ENCODE measurements around the gene ASTN1.

The ASTN1 gene

GRCh38 chr1:176893625-176894352 is 270.7 kb downstream of the ASTN1 start:
- no peak overlapping the region for H3K27ac ChIP-seq (ENCODE audit: low read depth, low read length)
- H3K4me1 ChIP-seq (ENCODE audit: control insufficient read depth in 5 of 5, insufficient read depth in 5 of 5, low read length in 5 of 5) = peaks cover 0 to 17% (median 16%) of the 10 kb centered on the region in 5 donors

GRCh38 chr1:176888471-176889032 is 276.0 kb downstream of the ASTN1 start:
- H3K4me1 ChIP-seq (ENCODE audit: control insufficient read depth in 5 of 5, insufficient read depth in 5 of 5, low read length in 5 of 5) = peaks cover 0 to 18% (median 14%) of the 10 kb centered on the region in 5 donors
- no peak overlapping the region for H3K9ac ChIP-seq (ENCODE audit: low read length in 5 of 5)
- no peaks in the 10 kb centered on the region for H3K36me3 ChIP-seq (ENCODE audit: control insufficient read depth in 5 of 5, insufficient read depth in 5 of 5, low read length in 5 of 5)
- no peak overlapping the region for H3K4me3 ChIP-seq (ENCODE audit: low read depth in 1 of 5, low read length in 5 of 5)
- H3K9me3 ChIP-seq (ENCODE audit: control insufficient read depth in 5 of 5, low read length in 5 of 5) = no peaks in the 10 kb centered on the region
- H3K27me3 ChIP-seq (ENCODE audit: control insufficient read depth in 5 of 5, insufficient read depth in 4 of 5, low read length in 5 of 5) = no peaks in the 10 kb centered on the region
- no peak overlapping the region for H3K27ac ChIP-seq (ENCODE audit: low read depth, low read length)

More at GRCh38 chr1:176893625-176894352, 270.7 kb downstream of the ASTN1 start:
- no peaks in the 10 kb centered on the region for H3K9me3 ChIP-seq (ENCODE audit: control insufficient read depth in 5 of 5, low read length in 5 of 5)
- H3K4me3 ChIP-seq (ENCODE audit: low read depth in 1 of 5, low read length in 5 of 5) = no peak overlapping the region
- H3K9ac ChIP-seq (ENCODE audit: low read length in 5 of 5) = no peak overlapping the region
- no peaks in the 10 kb centered on the region for H3K27me3 ChIP-seq (ENCODE audit: control insufficient read depth in 5 of 5, insufficient read depth in 4 of 5, low read length in 5 of 5)
- H3K36me3 ChIP-seq (ENCODE audit: control insufficient read depth in 5 of 5, insufficient read depth in 5 of 5, low read length in 5 of 5) = no peaks in the 10 kb centered on the region

- no peaks in the 10 kb centered on the region for H3K27me3 ChIP-seq (ENCODE audit: control insufficient read depth in 5 of 5, insufficient read depth in 4 of 5, low read length in 5 of 5)
- H3K9ac ChIP-seq (ENCODE audit: low read length in 5 of 5) = no peak overlapping the region
- H3K4me3 ChIP-seq (ENCODE audit: low read depth in 1 of 5, low read length in 5 of 5) = no peak overlapping the region
- peaks cover 0 to 10% (median 9%) of the 10 kb centered on the region in 5 donors for H3K4me1 ChIP-seq (ENCODE audit: control insufficient read depth in 5 of 5, insufficient read depth in 5 of 5, low read length in 5 of 5)
- H3K27ac ChIP-seq (ENCODE audit: low read depth, low read length) = no peak overlapping the region
- no peaks in the 10 kb centered on the region for H3K36me3 ChIP-seq (ENCODE audit: control insufficient read depth in 5 of 5, insufficient read depth in 5 of 5, low read length in 5 of 5)
- no peaks in the 10 kb centered on the region for H3K9me3 ChIP-seq (ENCODE audit: control insufficient read depth in 5 of 5, low read length in 5 of 5)
These were observed 278.8 kb downstream of the ASTN1 start for GRCh38 chr1:176885751-176886150.

GRCh38 chr1:176885341-176885740 is 279.2 kb downstream of the ASTN1 start:
- Histone ChIP-seq H3K9ac (ENCODE audit: low read length in 5 of 5) (no peak overlapping the region), H3K27ac (ENCODE audit: low read depth, low read length) (no peak overlapping the region), H3K4me1 (ENCODE audit: control insufficient read depth in 5 of 5, insufficient read depth in 5 of 5, low read length in 5 of 5) (peaks cover 0 to 10% (median 9%) of the 10 kb centered on the region in 5 donors), H3K9me3 (ENCODE audit: control insufficient read depth in 5 of 5, low read length in 5 of 5) (no peaks in the 10 kb centered on the region), H3K36me3 (ENCODE audit: control insufficient read depth in 5 of 5, insufficient read depth in 5 of 5, low read length in 5 of 5) (no peaks in the 10 kb centered on the region), H3K27me3 (ENCODE audit: control insufficient read depth in 5 of 5, insufficient read depth in 4 of 5, low read length in 5 of 5) (no peaks in the 10 kb centered on the region), H3K4me3 (ENCODE audit: low read depth in 1 of 5, low read length in 5 of 5) (no peak overlapping the region)

GRCh38 chr1:176884911-176885310 is 279.6 kb downstream of the ASTN1 start:
- H3K9me3 ChIP-seq (ENCODE audit: control insufficient read depth in 5 of 5, low read length in 5 of 5) = no peaks in the 10 kb centered on the region
- peaks cover 0 to 10% (median 9%) of the 10 kb centered on the region in 5 donors for H3K4me1 ChIP-seq (ENCODE audit: control insufficient read depth in 5 of 5, insufficient read depth in 5 of 5, low read length in 5 of 5)
- no peak overlapping the region for H3K9ac ChIP-seq (ENCODE audit: low read length in 5 of 5)
- H3K27ac ChIP-seq (ENCODE audit: low read depth, low read length) = no peak overlapping the region
- no peak overlapping the region for H3K4me3 ChIP-seq (ENCODE audit: low read depth in 1 of 5, low read length in 5 of 5)
- H3K27me3 ChIP-seq (ENCODE audit: control insufficient read depth in 5 of 5, insufficient read depth in 4 of 5, low read length in 5 of 5) = peaks cover 0 to 2% (median 0%) of the 10 kb centered on the region in 5 donors
- no peaks in the 10 kb centered on the region for H3K36me3 ChIP-seq (ENCODE audit: control insufficient read depth in 5 of 5, insufficient read depth in 5 of 5, low read length in 5 of 5)

- H3K27me3 ChIP-seq (ENCODE audit: control insufficient read depth in 5 of 5, insufficient read depth in 4 of 5, low read length in 5 of 5) = peaks cover 0 to 2% (median 0%) of the 10 kb centered on the region in 5 donors
- H3K4me3 ChIP-seq (ENCODE audit: low read depth in 1 of 5, low read length in 5 of 5) = no peak overlapping the region
- H3K36me3 ChIP-seq (ENCODE audit: control insufficient read depth in 5 of 5, insufficient read depth in 5 of 5, low read length in 5 of 5) = no peaks in the 10 kb centered on the region
- H3K4me1 ChIP-seq (ENCODE audit: control insufficient read depth in 5 of 5, insufficient read depth in 5 of 5, low read length in 5 of 5) = peaks cover 0 to 10% (median 9%) of the 10 kb centered on the region in 5 donors
- H3K9me3 ChIP-seq (ENCODE audit: control insufficient read depth in 5 of 5, low read length in 5 of 5) = no peaks in the 10 kb centered on the region
- no peak overlapping the region for H3K9ac ChIP-seq (ENCODE audit: low read length in 5 of 5)
- H3K27ac ChIP-seq (ENCODE audit: low read depth, low read length) = no peak overlapping the region
These were observed 280.2 kb downstream of the ASTN1 start for GRCh38 chr1:176884286-176884685.

GRCh38 chr1:176880955-176881595 is 283.4 kb downstream of the ASTN1 start:
- H3K36me3 ChIP-seq (ENCODE audit: control insufficient read depth in 5 of 5, insufficient read depth in 5 of 5, low read length in 5 of 5) = no peaks in the 10 kb centered on the region
- no peak overlapping the region for H3K4me3 ChIP-seq (ENCODE audit: low read depth in 1 of 5, low read length in 5 of 5)
- H3K4me1 ChIP-seq (ENCODE audit: control insufficient read depth in 5 of 5, insufficient read depth in 5 of 5, low read length in 5 of 5) = no peaks in the 10 kb centered on the region
- no peaks in the 10 kb centered on the region for H3K9me3 ChIP-seq (ENCODE audit: control insufficient read depth in 5 of 5, low read length in 5 of 5)
- no peak overlapping the region for H3K27ac ChIP-seq (ENCODE audit: low read depth, low read length)
- H3K27me3 ChIP-seq (ENCODE audit: control insufficient read depth in 5 of 5, insufficient read depth in 4 of 5, low read length in 5 of 5) = peaks cover 0 to 2% (median 0%) of the 10 kb centered on the region in 5 donors
- H3K9ac ChIP-seq (ENCODE audit: low read length in 5 of 5) = no peak overlapping the region

DNA sequence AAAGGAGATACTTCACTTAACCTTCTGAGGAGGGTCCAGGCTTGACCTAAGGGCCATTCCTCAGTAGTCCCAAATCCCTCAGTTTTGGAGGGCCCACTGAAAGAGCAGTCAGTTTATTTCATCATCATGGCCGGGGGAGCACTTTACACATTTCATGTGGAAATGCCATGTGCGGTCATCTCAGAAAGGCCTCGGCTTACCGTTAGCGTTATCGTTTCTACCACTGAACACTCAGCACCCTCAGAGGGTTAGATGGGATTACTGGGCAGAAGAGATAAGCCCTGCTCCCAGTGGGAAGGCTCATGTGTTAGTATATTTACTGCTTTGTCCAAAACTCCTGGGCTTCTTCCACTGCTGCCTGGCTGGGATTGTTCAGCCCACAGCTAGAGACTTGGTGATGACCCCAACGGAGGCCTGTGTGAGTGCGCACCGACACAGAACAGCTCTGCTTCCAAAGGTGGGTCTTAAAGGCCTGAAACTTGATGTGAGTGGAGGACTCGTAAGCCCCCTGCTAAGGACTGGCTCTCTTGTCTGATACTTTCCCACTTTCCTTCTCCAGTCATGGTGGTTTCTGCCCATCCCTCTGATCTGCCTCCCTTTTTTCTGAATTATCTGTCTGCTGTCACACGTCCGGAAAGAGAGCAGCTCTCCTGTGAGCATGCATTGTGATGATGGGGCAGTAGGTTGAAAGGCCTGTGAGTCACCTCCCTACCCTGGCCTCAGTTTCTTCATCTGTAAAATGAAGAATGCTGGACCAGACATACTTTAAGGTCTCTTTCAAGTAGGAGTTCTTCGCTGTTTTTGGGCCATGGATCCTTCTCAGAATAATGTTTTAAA is 284.5 kb downstream of the ASTN1 start:
- H3K27ac ChIP-seq (ENCODE audit: low read depth, low read length) = no peak overlapping the region
- H3K9me3 ChIP-seq (ENCODE audit: control insufficient read depth in 5 of 5, low read length in 5 of 5) = no peaks in the 10 kb centered on the region
- no peak overlapping the region for H3K4me3 ChIP-seq (ENCODE audit: low read depth in 1 of 5, low read length in 5 of 5)
- no peaks in the 10 kb centered on the region for H3K4me1 ChIP-seq (ENCODE audit: control insufficient read depth in 5 of 5, insufficient read depth in 5 of 5, low read length in 5 of 5)
- peaks cover 0 to 2% (median 0%) of the 10 kb centered on the region in 5 donors for H3K27me3 ChIP-seq (ENCODE audit: control insufficient read depth in 5 of 5, insufficient read depth in 4 of 5, low read length in 5 of 5)
- H3K36me3 ChIP-seq (ENCODE audit: control insufficient read depth in 5 of 5, insufficient read depth in 5 of 5, low read length in 5 of 5) = no peaks in the 10 kb centered on the region
- no peak overlapping the region for H3K9ac ChIP-seq (ENCODE audit: low read length in 5 of 5)

DNA sequence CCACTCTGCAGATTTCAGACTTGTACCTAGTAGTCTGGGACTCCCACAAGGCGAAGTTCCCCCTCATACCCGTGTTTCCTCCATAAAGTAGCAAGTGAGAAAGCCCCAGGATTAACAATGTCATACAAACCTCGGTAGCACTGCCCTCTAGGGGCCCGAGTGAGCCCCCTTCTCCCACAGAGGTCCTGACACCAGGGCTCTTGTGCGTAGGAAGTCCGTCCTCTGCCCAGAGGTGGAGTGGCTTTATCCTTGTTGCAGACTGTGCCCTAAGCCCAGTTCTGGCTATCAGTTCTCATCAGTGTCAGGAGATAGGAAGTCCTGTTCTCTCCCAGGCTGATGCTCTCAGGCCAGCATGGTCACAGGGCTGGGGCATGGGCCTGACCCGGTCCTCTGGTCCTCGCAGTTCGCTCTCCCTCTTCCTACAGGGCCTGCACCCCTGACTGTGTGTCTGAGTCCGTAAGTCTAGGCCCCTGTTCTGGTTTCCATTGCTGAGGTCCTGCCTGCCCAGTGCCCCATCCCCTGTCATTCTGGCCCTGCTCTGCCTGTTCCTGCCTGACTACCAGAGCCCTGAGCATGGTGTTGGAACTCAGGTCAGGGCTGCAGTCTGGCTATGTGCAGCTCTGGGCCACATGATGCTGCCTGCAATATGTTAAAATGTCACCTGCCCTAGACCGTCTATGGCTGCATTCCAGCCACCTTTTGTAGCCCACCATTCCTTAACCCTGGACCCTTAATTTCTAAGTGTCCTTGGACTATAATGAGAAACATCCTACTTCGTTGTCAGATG is 285.6 kb downstream of the ASTN1 start:
- H3K27ac ChIP-seq (ENCODE audit: low read depth, low read length) = no peak overlapping the region
- no peak overlapping the region for H3K9ac ChIP-seq (ENCODE audit: low read length in 5 of 5)
- peaks cover 0 to 2% (median 0%) of the 10 kb centered on the region in 5 donors for H3K27me3 ChIP-seq (ENCODE audit: control insufficient read depth in 5 of 5, insufficient read depth in 4 of 5, low read length in 5 of 5)
- H3K4me1 ChIP-seq (ENCODE audit: control insufficient read depth in 5 of 5, insufficient read depth in 5 of 5, low read length in 5 of 5) = no peaks in the 10 kb centered on the region
- no peaks in the 10 kb centered on the region for H3K36me3 ChIP-seq (ENCODE audit: control insufficient read depth in 5 of 5, insufficient read depth in 5 of 5, low read length in 5 of 5)
- H3K4me3 ChIP-seq (ENCODE audit: low read depth in 1 of 5, low read length in 5 of 5) = no peak overlapping the region
- H3K9me3 ChIP-seq (ENCODE audit: control insufficient read depth in 5 of 5, low read length in 5 of 5) = no peaks in the 10 kb centered on the region

All from subcutaneous abdominal adipose tissue (tissue), 5 donors.